A673 (cell line): ENCODE data around the gene DDC. TPM values are rescaled to one million over a fixed set of nuclear protein-coding genes. Genes with fewer than 3 reads are reported as not detected.

Experiments
- BruUV-seq: library from RNA; stranded (reverse); fragments of 400-500 nt; replicated peaks from 2 replicates; lab custom pipeline; 2021; lab: Mats Ljungman, UMichigan
- CTCF ChIA-PET: fragments of 300-600 bp; sonication (Branson Sonifier 250); formaldehyde crosslinking; loops from one replicate; lab custom pipeline; 2022; ENCODE audit warnings: antibody characterized with exemption; lab: Charles Lee
- POLR2A ChIA-PET: fragments of 300-600 bp; sonication (Branson Sonifier 250); formaldehyde crosslinking; loops from one replicate; lab custom pipeline; 2022; ENCODE audit warnings: antibody characterized with exemption; ENCODE audit not compliant: low non-redundant PET; lab: Charles Lee
- DNase-seq: peaks from one replicate; pipeline ENCODE4 v3.0.0-alpha.2; 2015; ENCODE audit warnings: low spot score
- H3K27ac ChIP-seq: fragments of 200-600 bp; sonication (generic); 2 replicates; pipeline ENCODE4 v1.5.1; 2016; ENCODE audit warnings: mixed run types, low read depth, mild to moderate bottlenecking, mixed read lengths, antibody characterized with exemption, low read length; ENCODE audit not compliant: poor library complexity, severe bottlenecking
- H3K27me3 ChIP-seq: fragments of 200-600 bp; sonication (generic); replicated peaks from 2 replicates; pipeline ENCODE4 v1.6.1; 2017; ENCODE audit warnings: mixed run types, low read depth, mild to moderate bottlenecking, mixed read lengths, antibody characterized with exemption, low read length; ENCODE audit not compliant: insufficient read depth, poor library complexity
- H3K36me3 ChIP-seq: fragments of 200-600 bp; sonication (generic); 2 replicates; pipeline ENCODE4 v1.6.1; 2016; ENCODE audit warnings: mixed run types, mild to moderate bottlenecking, mixed read lengths, antibody characterized with exemption, low read length; ENCODE audit not compliant: insufficient read depth, poor library complexity, severe bottlenecking
- H3K4me1 ChIP-seq: fragments of 200-600 bp; sonication (generic); 2 replicates; pipeline ENCODE4 v1.6.1; 2017; ENCODE audit warnings: mixed run types, mild to moderate bottlenecking, mixed read lengths, antibody characterized with exemption, low read length; ENCODE audit not compliant: insufficient read depth, poor library complexity, severe bottlenecking
- H3K4me3 ChIP-seq: fragments of 200-600 bp; sonication (generic); 2 replicates; pipeline ENCODE4 v1.5.1; 2016; ENCODE audit warnings: low read depth, mixed run types, mild to moderate bottlenecking, mixed read lengths, low read length; ENCODE audit not compliant: poor library complexity, severe bottlenecking
- H3K9me3 ChIP-seq: fragments of 200-600 bp; sonication (generic); 2 replicates; pipeline ENCODE4 v1.6.1; 2016; ENCODE audit warnings: mixed run types, low read depth, mild to moderate bottlenecking, mixed read lengths, antibody characterized with exemption, low read length; ENCODE audit not compliant: poor library complexity, severe bottlenecking
- EZH2 ChIP-seq: fragments of 200-600 bp; sonication (generic); IDR thresholded peaks from 2 replicates; pipeline ENCODE4 v1.6.1; 2017; ENCODE audit warnings: borderline replicate concordance, low read depth, mild to moderate bottlenecking, mixed read lengths, antibody characterized with exemption, low read length; ENCODE audit not compliant: poor library complexity, severe bottlenecking
- intact Hi-C: fragments of 100-400 bp; cut with micrococcal nuclease; formaldehyde crosslinking; loops from one replicate; pipeline ENCODE4 v1.10.0; 2022; ENCODE audit not compliant: unreplicated experiment
- total RNA-seq: library from RNA; stranded (reverse); gene quantifications from 2 replicates; pipeline ENCODE4 v1.2.3, GENCODE V29; 2021
- TF ChIP-seq, protein P1 (sequence below): fragments of 300-800, 200-600 bp; sonication (generic); conservative IDR thresholded peaks from 2 replicates; pipeline ENCODE4 v1.5.1; 2017; ENCODE audit warnings: low read depth, mild to moderate bottlenecking, antibody characterized with exemption, low read length, moderate library complexity, mixed read lengths

Gene DDC
- total RNA-seq, 1 experiment from 2014 or later = not detected

DNA sequence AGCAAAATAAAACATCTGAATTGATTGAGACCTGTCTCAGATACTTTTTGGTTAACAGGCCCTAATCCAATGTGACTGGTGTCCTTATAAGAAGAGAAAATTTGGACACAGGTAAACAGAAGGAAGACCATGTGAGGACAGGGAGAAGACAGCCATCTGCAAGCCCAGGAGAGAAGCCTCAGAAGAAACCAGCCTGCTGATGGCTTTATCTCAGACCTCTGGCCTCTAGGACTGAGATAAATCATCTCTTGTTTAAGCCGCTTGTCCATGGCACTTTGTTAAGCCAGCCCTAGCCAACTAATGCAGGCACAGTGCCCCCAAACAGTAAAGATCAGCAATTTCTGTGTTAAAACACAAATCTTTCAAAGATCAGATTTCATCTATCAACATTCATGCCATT, 73.3 kb downstream of the DDC start:
- CTCF ChIA-PET = no interaction called here
- no peak for DNase-seq
- intact Hi-C loops = no loop called here
- Histone ChIP-seq H3K4me3 (no peak overlapping the region), H3K4me1 (no peaks in the 10 kb centered on the region), H3K36me3 (no peaks in the 10 kb centered on the region), H3K9me3 (peaks cover 5% of the 10 kb centered on the region), H3K27ac (no peak overlapping the region), H3K27me3 (peaks cover 42% of the 10 kb centered on the region)
- POLR2A ChIA-PET = no interaction called here
- TF ChIP-seq, protein P1, sequence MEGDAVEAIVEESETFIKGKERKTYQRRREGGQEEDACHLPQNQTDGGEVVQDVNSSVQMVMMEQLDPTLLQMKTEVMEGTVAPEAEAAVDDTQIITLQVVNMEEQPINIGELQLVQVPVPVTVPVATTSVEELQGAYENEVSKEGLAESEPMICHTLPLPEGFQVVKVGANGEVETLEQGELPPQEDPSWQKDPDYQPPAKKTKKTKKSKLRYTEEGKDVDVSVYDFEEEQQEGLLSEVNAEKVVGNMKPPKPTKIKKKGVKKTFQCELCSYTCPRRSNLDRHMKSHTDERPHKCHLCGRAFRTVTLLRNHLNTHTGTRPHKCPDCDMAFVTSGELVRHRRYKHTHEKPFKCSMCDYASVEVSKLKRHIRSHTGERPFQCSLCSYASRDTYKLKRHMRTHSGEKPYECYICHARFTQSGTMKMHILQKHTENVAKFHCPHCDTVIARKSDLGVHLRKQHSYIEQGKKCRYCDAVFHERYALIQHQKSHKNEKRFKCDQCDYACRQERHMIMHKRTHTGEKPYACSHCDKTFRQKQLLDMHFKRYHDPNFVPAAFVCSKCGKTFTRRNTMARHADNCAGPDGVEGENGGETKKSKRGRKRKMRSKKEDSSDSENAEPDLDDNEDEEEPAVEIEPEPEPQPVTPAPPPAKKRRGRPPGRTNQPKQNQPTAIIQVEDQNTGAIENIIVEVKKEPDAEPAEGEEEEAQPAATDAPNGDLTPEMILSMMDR = no peak
- TF ChIP-seq EZH2 = no peak
- no TSS peak for BruUV-seq

DNA sequence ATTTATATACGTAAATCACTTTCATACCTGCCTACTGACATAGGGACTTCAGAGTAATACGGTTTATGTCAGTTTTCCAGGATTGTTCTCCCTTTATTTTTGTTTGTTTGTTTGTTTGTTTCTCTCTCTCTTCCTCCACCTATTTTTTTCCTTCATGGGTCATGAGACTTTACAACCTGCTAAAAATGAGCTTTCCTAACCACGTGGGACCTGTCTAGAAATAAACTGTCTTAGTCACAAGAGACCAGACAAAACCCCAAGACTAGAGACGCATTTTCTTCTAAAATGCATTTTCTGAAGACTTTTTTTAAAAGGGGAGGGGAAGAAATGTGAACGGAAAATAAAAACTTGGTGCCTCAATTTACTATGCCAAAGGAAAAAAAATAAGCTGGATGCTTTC, 74.0 kb downstream of the DDC start:
- no TSS peak for BruUV-seq
- no peaks in the 10 kb centered on the region for H3K36me3 ChIP-seq
- H3K9me3 ChIP-seq = peaks cover 5% of the 10 kb centered on the region
- ChIA-PET POLR2A (no interaction called here), CTCF (no interaction called here)
- DNase-seq = no peak
- H3K27me3 ChIP-seq = peaks cover 35% of the 10 kb centered on the region
- TF ChIP-seq, protein P1 = no peak
- no peak for TF ChIP-seq EZH2
- H3K4me3 ChIP-seq = no peak overlapping the region
- H3K27ac ChIP-seq = no peak overlapping the region
- no peaks in the 10 kb centered on the region for H3K4me1 ChIP-seq
- intact Hi-C loops = no loop called here

DNA sequence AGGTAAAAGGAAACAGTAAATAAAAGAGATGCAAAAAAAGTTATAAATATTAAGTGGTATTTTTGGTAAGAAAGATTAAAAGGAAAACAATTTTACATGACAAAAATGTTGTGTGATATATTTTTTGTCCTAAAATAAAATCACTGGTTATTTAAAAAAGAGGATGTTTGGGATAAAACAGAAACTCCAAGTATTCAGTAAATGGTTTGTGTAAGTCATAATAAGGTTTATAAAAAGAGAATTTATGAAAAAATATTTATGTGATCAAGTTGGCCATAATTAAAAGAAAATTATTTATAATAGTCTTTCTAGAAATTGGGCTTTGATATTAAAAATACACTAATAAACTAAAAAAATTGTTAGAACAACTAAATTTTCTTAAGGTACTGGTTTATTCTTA, 76.8 kb downstream of the DDC start:
- BruUV-seq = no TSS peak
- Histone ChIP-seq H3K4me1 (no peaks in the 10 kb centered on the region), H3K27ac (no peak overlapping the region), H3K9me3 (peaks cover 5% of the 10 kb centered on the region), H3K4me3 (no peak overlapping the region), H3K36me3 (no peaks in the 10 kb centered on the region), H3K27me3 (peaks cover 21% of the 10 kb centered on the region)
- POLR2A ChIA-PET = no interaction called here
- no peak for TF ChIP-seq EZH2
- TF ChIP-seq, protein P1 = no peak
- no peak for DNase-seq
- CTCF ChIA-PET = no interaction called here
- intact Hi-C loops = no loop called here
